ENCODE measurements around the gene REG1A. TPM values are rescaled to one million over a fixed set of nuclear protein-coding genes. Genes with fewer than 3 reads are reported as not detected.

REG1A gene
- total RNA-seq, 1 donor, result 0.31 TPM

DNA sequence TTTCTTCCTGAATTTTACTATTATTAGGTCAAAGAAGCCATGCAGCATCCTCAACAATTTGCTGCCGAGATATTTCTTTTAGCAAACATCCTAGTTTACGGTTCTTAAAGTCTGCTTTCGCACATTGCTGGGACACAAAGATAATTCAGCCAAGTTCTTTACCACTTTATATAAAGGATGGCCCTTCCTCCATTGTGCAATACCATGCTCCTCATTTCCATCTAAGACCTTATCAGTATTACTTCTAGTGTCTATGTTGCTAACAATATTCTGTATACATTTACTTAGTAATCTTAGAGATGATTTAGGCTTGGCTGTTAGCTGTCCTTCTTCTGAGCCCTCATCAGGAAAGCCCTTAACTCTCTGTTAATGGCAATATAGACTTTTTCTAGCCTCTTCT, 8.0 kb upstream of the REG1A start:
- Histone ChIP-seq H3K27me3 (ENCODE audit: insufficient read depth, low read length) (no peaks in the 10 kb centered on the region), H3K4me1 (ENCODE audit: insufficient read depth, low read length) (no peaks in the 10 kb centered on the region), H3K9me3 (ENCODE audit: low read depth, low read length) (no peaks in the 10 kb centered on the region), H3K4me3 (ENCODE audit: low read length) (no peak overlapping the region)

DNA sequence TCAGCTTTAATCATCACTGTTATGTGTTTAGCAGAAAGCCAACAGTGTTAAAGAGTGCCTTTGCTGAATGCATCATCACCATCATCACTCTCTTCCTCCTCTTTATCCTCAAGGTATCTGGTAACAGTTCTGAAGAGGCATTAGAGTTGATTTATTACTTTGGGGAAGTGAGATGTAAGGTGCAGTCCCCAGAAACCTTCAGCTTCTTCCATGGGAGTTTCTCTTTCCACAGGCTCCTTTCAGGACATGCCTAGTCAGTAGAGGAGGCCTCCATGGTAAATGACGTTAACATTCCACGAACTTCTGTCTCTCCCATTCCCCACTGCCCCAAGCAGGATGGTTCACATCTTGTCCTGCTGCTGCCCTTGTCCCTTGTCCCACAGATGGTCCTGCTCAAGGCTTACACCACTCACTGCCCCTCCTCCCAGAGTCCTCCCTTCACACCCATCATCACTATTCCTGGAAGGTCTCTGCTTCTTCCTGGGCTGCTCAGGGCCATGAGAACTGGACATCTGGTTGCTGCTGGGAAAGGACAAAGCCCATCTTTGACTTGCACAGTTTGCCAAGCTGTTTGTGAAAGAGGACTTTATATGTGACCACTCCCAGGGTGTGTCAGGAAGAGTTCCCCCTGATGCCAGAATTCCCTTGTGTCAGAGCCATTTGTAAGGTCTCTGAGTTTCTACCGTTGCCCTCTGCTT, 5.3 kb upstream of the REG1A start:
- H3K9me3 ChIP-seq (ENCODE audit: low read depth, low read length), result no peaks in the 10 kb centered on the region
- no peaks in the 10 kb centered on the region for H3K4me1 ChIP-seq (ENCODE audit: insufficient read depth, low read length)
- H3K27me3 ChIP-seq (ENCODE audit: insufficient read depth, low read length), result no peaks in the 10 kb centered on the region
- no peak overlapping the region for H3K4me3 ChIP-seq (ENCODE audit: low read length)

DNA sequence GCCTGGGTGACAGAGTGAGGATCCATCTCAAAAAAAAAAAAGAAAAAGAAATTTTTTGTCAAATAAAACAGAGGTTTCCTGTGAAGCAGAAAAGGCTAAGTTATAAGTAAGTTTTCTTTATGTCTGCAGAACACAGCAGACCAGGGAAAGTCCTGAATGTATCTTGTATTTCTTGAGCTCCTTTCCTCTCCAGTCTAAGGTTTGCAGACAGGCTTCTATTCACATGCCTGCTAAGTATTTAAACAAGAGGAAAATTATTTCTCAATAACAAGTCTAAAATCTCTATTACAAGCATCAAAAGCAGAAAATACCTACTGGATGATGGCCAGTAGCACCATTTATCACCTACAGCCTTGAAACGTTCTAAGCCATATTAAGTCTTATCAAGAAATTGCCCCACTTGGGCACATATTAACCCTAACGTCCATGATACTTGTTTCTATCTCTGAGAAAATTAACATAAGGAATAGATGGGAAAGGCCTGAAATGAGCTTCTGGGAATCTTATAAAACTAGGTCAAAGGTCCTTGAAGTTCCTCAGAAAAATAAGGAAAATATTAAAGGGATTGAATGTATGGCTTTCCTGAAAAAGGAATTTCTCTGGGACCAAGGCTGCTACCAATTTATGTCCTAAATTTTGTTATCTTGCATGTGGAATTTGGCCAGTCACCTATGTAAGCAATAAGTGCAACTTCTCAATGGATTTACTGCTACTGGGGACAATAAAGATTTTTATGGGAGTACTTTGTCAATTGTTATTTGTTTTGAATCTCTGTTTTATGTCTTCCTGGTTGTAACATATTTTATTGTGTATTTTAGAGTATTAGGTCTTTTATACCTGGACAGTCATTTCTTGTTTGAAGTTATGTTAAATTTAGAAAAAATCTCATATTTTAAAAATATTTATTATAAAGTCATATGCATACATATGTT, 3.0 kb upstream of the REG1A start:
- Histone ChIP-seq H3K9me3 (ENCODE audit: low read depth, low read length) (no peaks in the 10 kb centered on the region), H3K27me3 (ENCODE audit: insufficient read depth, low read length) (no peaks in the 10 kb centered on the region), H3K4me1 (ENCODE audit: insufficient read depth, low read length) (no peaks in the 10 kb centered on the region), H3K4me3 (ENCODE audit: low read length) (no peak overlapping the region)

DNA sequence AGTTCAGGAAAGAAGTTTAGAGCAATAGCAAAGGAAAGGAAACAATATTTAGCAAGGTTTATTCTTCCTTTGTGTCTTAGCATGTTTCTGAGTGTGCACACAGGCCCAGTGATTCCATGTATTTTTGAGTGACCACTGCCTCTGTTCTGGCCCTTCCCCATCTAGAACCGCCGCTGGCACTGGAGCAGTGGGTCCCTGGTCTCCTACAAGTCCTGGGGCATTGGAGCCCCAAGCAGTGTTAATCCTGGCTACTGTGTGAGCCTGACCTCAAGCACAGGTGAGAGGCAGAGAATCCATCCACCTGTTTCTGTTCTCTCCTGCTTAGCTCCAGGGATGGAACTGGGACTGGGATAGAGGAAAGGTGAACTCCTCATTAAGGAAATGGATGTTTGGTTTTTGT, 2.4 kb downstream of the REG1A start:
- Histone ChIP-seq H3K27me3 (ENCODE audit: insufficient read depth, low read length) (no peaks in the 10 kb centered on the region), H3K4me1 (ENCODE audit: insufficient read depth, low read length) (no peaks in the 10 kb centered on the region), H3K4me3 (ENCODE audit: low read length) (no peak overlapping the region), H3K9me3 (ENCODE audit: low read depth, low read length) (no peaks in the 10 kb centered on the region)

DNA sequence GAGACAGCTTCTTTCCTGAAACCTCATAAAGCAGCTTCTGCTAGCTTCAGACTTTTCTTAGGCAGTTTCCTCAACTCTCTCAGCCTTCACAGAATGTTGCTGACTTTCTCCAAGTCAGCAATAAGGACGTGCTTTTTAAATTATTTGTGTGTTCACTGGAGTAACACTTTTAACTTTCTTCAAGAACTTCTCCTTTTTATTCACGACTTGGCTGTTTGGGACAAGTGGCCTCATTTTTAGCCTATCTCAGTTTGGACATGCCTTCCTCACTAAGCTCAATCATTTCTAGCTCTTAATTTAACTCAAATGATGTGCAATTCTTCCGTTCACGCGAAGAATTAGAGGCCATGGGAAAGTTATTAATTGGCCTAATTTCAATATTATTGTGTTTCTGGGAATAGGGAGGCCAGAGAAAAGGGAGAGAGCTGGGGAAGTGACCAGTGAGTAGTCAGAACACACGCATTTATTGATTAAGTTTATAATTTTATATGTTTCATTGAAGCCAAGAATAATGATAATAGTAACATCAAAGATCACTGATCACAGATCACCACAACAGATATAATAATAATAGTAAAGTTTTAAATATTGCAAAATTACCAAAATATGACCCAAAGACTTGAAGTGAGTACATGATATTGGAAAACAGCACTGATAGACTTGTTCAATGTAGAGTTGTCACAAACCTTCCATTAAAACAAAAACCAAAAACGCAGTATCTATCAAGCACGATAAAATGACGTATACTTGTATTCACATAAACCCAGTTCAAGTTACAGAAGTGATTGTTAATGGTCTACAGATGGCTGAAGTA, 4.8 kb downstream of the REG1A start:
- H3K4me3 ChIP-seq (ENCODE audit: low read length), result no peak overlapping the region
- H3K27me3 ChIP-seq (ENCODE audit: insufficient read depth, low read length), result no peaks in the 10 kb centered on the region
- no peaks in the 10 kb centered on the region for H3K4me1 ChIP-seq (ENCODE audit: insufficient read depth, low read length)
- H3K9me3 ChIP-seq (ENCODE audit: low read depth, low read length), result no peaks in the 10 kb centered on the region

DNA sequence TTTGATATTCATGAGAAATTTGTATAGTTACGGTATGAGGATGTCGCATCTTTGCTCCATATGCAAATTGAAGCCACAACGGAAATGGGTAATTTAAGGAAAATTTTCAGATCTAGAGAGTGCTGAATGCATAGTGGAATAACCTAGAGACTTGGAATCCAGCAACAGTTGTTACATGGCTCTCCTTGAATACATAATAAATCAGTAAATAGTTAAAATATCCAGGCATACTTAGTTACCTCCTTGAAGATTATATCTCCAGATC, 5.4 kb downstream of the REG1A start:
- Histone ChIP-seq H3K27me3 (ENCODE audit: insufficient read depth, low read length) (no peaks in the 10 kb centered on the region), H3K4me3 (ENCODE audit: low read length) (no peak overlapping the region), H3K9me3 (ENCODE audit: low read depth, low read length) (no peaks in the 10 kb centered on the region), H3K4me1 (ENCODE audit: insufficient read depth, low read length) (no peaks in the 10 kb centered on the region)

DNA sequence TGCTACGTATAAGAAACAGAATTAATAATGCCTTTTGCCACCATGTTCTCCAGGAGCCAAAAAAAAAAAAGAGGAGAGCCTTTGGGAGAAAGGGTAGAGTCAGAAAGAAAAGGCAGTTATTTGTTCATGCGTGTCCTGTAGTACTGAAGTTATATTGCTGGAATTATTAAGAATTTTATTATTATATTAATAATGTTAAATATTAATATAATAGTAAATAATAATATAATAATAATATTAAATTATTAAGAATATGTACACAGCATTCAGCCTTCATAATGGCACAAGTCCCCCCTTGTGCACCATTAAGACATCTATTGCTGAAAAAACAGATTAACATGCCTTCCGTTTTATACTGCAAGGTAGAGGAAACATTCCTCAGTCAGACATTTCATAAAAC, 8.1 kb downstream of the REG1A start:
- Histone ChIP-seq H3K9me3 (ENCODE audit: low read depth, low read length) (no peaks in the 10 kb centered on the region), H3K4me3 (ENCODE audit: low read length) (no peak overlapping the region), H3K4me1 (ENCODE audit: insufficient read depth, low read length) (no peaks in the 10 kb centered on the region), H3K27me3 (ENCODE audit: insufficient read depth, low read length) (no peaks in the 10 kb centered on the region)

DNA sequence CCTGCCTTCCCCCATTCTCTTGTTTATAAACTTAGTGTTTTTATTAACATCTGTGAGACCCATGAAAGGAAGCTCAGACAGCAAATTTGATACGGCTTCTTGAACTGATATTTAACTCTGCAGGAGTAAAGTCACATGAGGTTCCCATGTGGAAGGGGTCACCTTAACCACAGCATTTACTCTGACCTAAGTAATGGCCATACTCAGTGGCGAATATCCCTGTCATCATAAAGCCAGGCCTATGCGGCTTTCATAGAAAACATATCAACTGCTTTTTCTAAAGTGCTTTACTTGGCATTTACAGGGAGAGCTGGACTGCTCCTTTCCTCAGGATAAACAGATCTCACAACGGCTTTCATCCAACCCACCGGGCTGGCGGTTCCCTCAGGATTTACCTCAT, 9.0 kb downstream of the REG1A start:
- H3K4me3 ChIP-seq (ENCODE audit: low read length), result no peak overlapping the region
- H3K27me3 ChIP-seq (ENCODE audit: insufficient read depth, low read length), result no peaks in the 10 kb centered on the region
- H3K4me1 ChIP-seq (ENCODE audit: insufficient read depth, low read length), result no peaks in the 10 kb centered on the region
- H3K9me3 ChIP-seq (ENCODE audit: low read depth, low read length), result no peaks in the 10 kb centered on the region

DNA sequence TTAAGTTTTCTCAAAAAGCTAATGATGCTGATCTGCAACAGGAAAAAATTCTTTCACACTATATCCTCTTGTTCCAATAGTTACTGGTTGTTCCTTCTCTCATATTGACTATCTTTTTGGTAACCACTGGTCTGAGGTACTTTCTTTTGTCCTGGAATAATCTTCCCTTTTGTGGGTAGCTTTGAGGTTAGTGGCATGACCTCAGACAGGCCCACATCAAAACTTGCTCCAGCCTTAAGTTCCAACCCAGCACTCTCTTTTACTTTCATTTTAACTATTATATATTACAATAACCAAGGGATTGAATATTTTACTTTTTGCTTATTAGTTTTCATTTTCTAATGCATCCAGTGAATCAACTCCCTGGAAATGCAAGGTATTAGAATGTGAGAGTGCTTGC, 9.5 kb downstream of the REG1A start:
- H3K9me3 ChIP-seq (ENCODE audit: low read depth, low read length), result no peaks in the 10 kb centered on the region
- no peak overlapping the region for H3K4me3 ChIP-seq (ENCODE audit: low read length)
- no peaks in the 10 kb centered on the region for H3K4me1 ChIP-seq (ENCODE audit: insufficient read depth, low read length)
- no peaks in the 10 kb centered on the region for H3K27me3 ChIP-seq (ENCODE audit: insufficient read depth, low read length)

DNA sequence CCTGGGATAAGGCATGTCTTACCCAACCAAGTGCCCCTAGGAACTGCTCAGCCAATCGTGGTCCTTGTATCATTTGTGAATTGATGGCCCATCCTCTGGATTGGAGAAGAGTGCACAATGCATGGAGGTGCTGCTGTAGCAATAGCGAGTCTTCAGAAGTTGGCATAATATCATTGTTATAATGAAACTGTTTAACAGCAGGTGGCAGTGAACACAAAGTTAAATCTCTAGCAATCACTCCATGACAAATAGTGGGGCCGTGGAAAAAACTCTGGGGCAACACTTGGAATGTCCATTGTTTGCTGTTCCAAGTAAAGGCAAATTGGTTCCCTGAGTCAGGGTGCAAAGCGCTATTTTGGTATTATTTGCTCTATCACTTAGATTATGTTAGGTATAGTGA, 11.4 kb downstream of the REG1A start:
- Histone ChIP-seq H3K4me1 (ENCODE audit: insufficient read depth, low read length) (no peaks in the 10 kb centered on the region), H3K4me3 (ENCODE audit: low read length) (no peak overlapping the region), H3K9me3 (ENCODE audit: low read depth, low read length) (no peaks in the 10 kb centered on the region), H3K27me3 (ENCODE audit: insufficient read depth, low read length) (no peaks in the 10 kb centered on the region)

DNA sequence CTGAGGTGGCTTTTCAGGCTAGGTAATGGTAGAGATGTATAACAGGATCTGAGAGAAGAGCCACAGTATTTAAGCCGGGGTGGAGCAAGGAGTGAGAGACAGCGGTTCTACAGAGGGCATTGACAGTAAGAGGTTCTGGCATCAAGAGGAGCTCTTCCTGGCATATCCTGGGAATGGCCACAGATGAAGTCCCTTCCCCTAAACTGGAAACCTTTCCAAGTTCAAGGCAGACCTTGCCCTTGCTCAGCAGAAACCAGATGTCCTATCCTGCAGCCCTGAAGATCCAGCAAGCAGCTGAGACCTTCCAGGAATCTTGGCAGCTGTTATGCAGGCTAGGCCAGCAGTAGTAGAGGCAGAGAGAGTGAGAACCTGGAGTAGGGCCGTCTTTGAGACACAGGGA, 18.1 kb downstream of the REG1A start:
- Histone ChIP-seq H3K27me3 (ENCODE audit: insufficient read depth, low read length) (no peaks in the 10 kb centered on the region), H3K4me3 (ENCODE audit: low read length) (no peak overlapping the region), H3K4me1 (ENCODE audit: insufficient read depth, low read length) (no peaks in the 10 kb centered on the region), H3K9me3 (ENCODE audit: low read depth, low read length) (no peaks in the 10 kb centered on the region)

DNA sequence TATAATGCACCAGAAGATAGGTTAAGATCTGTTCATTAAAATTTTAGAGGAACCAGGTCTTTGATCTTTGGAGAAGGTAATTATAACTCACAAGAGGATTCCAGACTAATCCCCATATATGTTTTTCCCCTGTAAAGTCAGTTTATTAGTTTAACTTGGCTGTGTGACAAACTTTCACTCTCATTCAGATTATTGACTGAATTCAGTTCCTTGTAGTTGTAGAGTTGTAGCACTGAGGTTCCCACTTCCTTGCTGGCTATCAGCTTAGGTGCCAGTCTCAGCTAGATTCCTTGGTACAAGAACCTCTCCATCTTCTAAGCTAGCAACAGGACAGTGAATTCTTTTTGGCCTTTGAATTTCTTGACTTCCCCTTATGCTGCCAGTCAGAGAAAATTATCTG, 19.1 kb downstream of the REG1A start:
- Histone ChIP-seq H3K4me3 (ENCODE audit: low read length) (no peak overlapping the region), H3K4me1 (ENCODE audit: insufficient read depth, low read length) (no peaks in the 10 kb centered on the region), H3K9me3 (ENCODE audit: low read depth, low read length) (no peaks in the 10 kb centered on the region), H3K27me3 (ENCODE audit: insufficient read depth, low read length) (no peaks in the 10 kb centered on the region)

DNA sequence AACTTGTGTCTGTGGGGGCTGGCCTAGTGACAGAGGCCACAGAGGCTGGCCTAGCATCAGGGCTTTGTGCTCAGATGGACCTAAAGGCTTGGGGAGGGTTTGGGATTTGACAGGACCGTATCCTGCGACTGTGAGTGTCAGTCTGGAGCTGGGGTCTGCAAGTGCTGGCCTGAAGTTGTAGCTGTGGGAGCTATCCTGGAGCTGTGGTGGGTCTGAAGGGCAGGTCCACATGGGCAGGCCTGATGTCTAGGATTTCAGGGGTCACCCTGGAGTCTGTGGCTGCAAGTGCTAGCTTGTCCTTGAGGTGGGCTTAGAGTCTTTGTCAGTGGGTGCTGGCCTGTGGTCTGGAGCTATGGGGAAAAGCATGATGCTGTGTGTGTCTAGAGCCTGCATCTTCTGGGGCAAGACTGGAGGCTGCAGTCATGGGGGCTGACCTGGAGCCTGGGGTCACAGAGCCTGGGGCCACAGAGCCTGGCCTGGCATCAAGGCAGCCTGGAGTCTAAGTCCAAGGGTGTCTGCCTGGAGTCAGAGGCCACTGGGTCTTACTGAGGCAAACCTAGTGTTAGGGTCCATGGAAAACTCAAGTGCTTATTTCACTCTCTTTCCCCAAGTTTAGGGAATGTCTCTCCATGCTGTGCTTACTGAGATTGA, 35.7 kb downstream of the REG1A start:
- Histone ChIP-seq H3K27me3 (ENCODE audit: insufficient read depth, low read length) (no peaks in the 10 kb centered on the region), H3K4me1 (ENCODE audit: insufficient read depth, low read length) (no peaks in the 10 kb centered on the region), H3K4me3 (ENCODE audit: low read length) (no peak overlapping the region), H3K9me3 (ENCODE audit: low read depth, low read length) (no peaks in the 10 kb centered on the region)

DNA sequence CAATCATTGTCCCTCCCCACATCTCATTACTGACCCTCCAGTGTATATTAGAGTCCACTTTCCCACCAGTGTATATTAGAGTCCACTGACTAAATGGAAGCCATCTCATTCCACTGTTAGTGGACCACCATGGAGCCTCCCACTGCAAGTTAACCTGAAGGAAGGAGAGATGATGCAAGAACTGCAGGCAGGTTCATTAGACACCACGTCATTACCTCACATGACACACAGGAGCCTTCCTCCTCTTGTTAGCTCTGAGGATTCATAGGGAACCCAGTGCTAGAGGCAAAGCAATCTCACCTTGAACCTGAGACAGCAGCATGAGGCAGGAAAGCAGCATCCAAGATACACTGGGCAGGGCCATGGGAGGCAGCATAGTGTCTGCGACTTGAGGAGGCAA, 38.7 kb downstream of the REG1A start:
- Histone ChIP-seq H3K27me3 (ENCODE audit: insufficient read depth, low read length) (no peaks in the 10 kb centered on the region), H3K4me1 (ENCODE audit: insufficient read depth, low read length) (no peaks in the 10 kb centered on the region), H3K4me3 (ENCODE audit: low read length) (no peak overlapping the region), H3K9me3 (ENCODE audit: low read depth, low read length) (no peaks in the 10 kb centered on the region)

DNA sequence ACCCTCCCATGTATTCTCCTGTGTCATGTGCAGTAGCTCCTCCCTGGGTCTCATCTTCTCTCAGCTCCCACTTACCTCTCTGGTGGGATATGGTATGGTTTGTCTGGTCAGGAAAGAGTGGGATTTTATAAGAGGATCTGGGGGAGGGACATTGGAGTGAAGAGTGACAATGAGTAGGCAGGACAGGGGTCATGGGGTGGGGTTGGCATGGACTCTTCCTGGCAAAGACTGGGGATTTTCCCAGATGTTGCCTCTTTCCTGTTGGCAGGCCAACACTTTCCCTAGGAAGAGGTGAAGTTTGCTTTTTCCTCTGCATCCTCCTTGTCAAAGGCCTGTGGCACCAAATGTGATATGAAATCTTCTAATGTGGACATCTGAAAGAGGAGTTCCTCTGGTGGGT, 39.4 kb downstream of the REG1A start, which contains the start of gene REG3A:
Gene REG3A, minus strand, starts transcription at position 101 of the 400 bp plus-strand sequence. CDS start 348 bp downstream, outside the sequence.
- Histone ChIP-seq H3K4me3 (ENCODE audit: low read length) (no peak within 1 kb of the TSS), H3K27me3 (ENCODE audit: insufficient read depth, low read length) (no peaks in the 10 kb centered on the region), H3K4me1 (ENCODE audit: insufficient read depth, low read length) (no peaks in the 10 kb centered on the region), H3K9me3 (ENCODE audit: low read depth, low read length) (no peaks in the 10 kb centered on the region)

Data from mononuclear cell (primary cell).